Measurements from ENCODE around the gene CDH4. TPM values are rescaled to one million over a fixed set of nuclear protein-coding genes. Genes with fewer than 3 reads are reported as not detected.

The CDH4 gene
- total and polyA plus RNA-seq, 5 donors from 2014 or later = 0.07 to 0.69 (median 0.49) TPM; not detected in 1

DNA sequence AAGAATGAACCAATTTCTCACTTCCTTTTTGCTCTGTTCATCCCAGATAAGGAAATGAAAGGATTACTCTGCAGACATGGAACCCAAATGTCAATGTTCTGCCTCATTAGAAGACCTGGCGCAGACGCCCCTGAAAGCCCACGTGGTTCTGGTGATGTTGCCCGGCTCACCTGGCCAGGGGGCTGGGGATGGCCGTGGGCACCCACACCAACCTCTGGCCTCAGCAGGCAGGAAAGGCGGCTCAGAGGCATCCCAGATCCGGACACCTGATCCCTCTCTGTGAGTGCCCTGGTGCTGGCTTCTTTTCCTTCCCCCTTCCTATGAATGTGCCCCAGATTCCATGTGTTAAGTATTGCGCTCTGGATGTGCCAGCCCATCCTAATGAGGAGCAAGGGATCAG, 33.6 kb downstream of the CDH4 start:
- Histone ChIP-seq H3K27ac (ENCODE audit: insufficient read depth, low read length, poor library complexity, severe bottlenecking) (no peak overlapping the region), H3K9me3 (ENCODE audit: control insufficient read depth in 2 of 2, low read length in 2 of 2) (no peaks in the 10 kb centered on the region), H3K27me3 (ENCODE audit: control insufficient read depth, insufficient read depth, low read length) (no peaks in the 10 kb centered on the region), H3K4me1 (ENCODE audit: control insufficient read depth, insufficient read depth, low read length, poor library complexity, severe bottlenecking) (no peaks in the 10 kb centered on the region), H3K4me3 (ENCODE audit: low read depth, low read length) (no peak overlapping the region), H3K36me3 (ENCODE audit: control insufficient read depth, insufficient read depth, low read length) (no peaks in the 10 kb centered on the region)
- no peak overlapping the region for H3K4me3 Mint-ChIP-seq
- H3K27me3 Mint-ChIP-seq = peaks cover under 1% of the 10 kb centered on the region
- peaks cover 0 to 4% (median 3%) of the 10 kb centered on the region in 7 donors for H3K9me3 Mint-ChIP-seq
- H3K27ac Mint-ChIP-seq = no peak overlapping the region
- DNase-seq (no peak), ATAC-seq (ENCODE audit: low read depth in 2 of 2) (no peak)
- H3K4me1 Mint-ChIP-seq = peaks cover 0 to 3% (median 0%) of the 10 kb centered on the region in 4 donors
- no peaks in the 10 kb centered on the region for H3K36me3 Mint-ChIP-seq

DNA sequence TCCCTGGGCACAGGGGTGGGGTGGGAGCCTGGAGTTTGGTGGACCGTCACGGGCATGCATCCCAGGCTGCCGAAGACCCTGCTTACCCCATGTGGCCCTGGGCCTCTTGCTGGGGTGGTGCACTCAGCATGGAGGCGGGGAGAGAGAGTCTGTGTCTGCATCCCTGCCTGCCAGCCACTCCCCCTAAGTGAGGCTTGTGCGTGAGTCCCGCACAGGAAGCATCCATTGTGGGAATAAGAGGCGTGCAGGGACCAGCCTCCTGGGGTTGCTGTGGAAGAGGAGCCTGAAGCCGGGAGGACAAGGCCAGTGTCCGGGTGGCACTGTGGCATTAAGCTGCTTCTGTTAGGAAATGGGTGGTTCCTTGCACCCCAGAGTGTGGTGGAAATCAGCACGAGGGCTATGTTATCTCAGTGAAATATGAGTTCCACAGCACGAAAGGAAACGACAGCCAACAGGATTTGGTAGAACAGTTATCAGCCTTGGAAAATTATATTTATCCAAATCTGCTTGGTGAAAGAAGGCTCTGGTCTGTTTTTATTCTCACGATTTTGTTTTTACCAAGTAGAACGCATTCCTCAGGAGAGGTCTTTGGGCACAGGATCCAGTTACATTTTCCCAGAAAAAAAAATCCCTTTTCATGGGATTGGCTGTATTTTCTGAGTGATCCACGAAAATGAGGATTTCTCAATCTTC, 35.7 kb downstream of the CDH4 start:
- no peak for ATAC-seq (ENCODE audit: low read depth in 2 of 2)
- H3K27me3 Mint-ChIP-seq = no peaks in the 10 kb centered on the region
- Histone ChIP-seq H3K4me3 (ENCODE audit: low read depth, low read length) (no peak overlapping the region), H3K27me3 (ENCODE audit: control insufficient read depth, insufficient read depth, low read length) (no peaks in the 10 kb centered on the region), H3K9me3 (ENCODE audit: control insufficient read depth in 2 of 2, low read length in 2 of 2) (no peaks in the 10 kb centered on the region), H3K36me3 (ENCODE audit: control insufficient read depth, insufficient read depth, low read length) (no peaks in the 10 kb centered on the region), H3K27ac (ENCODE audit: insufficient read depth, low read length, poor library complexity, severe bottlenecking) (no peak overlapping the region), H3K4me1 (ENCODE audit: control insufficient read depth, insufficient read depth, low read length, poor library complexity, severe bottlenecking) (no peaks in the 10 kb centered on the region)
- no peaks in the 10 kb centered on the region for H3K36me3 Mint-ChIP-seq
- no peaks in the 10 kb centered on the region for H3K4me1 Mint-ChIP-seq
- no peak overlapping the region for H3K4me3 Mint-ChIP-seq
- H3K9me3 Mint-ChIP-seq = peaks cover 0 to 3% (median under 1%) of the 10 kb centered on the region in 7 donors
- H3K27ac Mint-ChIP-seq = peak overlapping the region in 1 of 3 donors; percentile 33
- DNase-seq = no peak

DNA sequence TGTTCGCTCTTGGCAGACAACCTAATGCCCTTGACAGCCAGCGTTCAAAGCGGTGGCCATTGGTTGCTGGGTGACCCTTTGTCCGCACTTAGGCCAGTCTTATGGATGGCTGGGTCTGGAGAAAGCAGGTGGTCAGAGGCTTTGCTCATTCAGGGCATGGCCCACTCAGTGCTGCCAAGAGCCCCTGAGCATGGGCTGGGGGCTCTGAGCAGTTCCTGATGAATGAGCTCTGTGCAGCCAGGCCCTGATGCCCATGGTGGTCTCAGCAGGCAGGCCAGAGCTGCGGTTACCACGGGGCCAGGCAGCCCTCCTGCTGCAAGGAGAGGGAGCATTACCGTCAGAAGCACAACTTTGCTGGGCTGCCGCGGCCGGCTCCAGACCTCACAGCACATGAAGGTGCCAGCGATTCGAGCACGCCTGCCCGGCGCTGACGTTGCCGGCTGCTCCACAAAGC, 36.3 kb downstream of the CDH4 start:
- Histone ChIP-seq H3K27me3 (ENCODE audit: control insufficient read depth, insufficient read depth, low read length) (no peaks in the 10 kb centered on the region), H3K27ac (ENCODE audit: insufficient read depth, low read length, poor library complexity, severe bottlenecking) (no peak overlapping the region), H3K4me1 (ENCODE audit: control insufficient read depth, insufficient read depth, low read length, poor library complexity, severe bottlenecking) (no peaks in the 10 kb centered on the region), H3K4me3 (ENCODE audit: low read depth, low read length) (no peak overlapping the region), H3K9me3 (ENCODE audit: control insufficient read depth in 2 of 2, low read length in 2 of 2) (no peaks in the 10 kb centered on the region), H3K36me3 (ENCODE audit: control insufficient read depth, insufficient read depth, low read length) (no peaks in the 10 kb centered on the region)
- Mint-ChIP-seq H3K27me3 (no peaks in the 10 kb centered on the region), H3K27ac (no peak overlapping the region), H3K36me3 (no peaks in the 10 kb centered on the region), H3K4me3 (no peak overlapping the region), H3K9me3 (peaks cover 0 to 3% (median 0%) of the 10 kb centered on the region in 7 donors), H3K4me1 (no peaks in the 10 kb centered on the region)
- no peak for DNase-seq
- no peak for ATAC-seq (ENCODE audit: low read depth in 2 of 2)

DNA sequence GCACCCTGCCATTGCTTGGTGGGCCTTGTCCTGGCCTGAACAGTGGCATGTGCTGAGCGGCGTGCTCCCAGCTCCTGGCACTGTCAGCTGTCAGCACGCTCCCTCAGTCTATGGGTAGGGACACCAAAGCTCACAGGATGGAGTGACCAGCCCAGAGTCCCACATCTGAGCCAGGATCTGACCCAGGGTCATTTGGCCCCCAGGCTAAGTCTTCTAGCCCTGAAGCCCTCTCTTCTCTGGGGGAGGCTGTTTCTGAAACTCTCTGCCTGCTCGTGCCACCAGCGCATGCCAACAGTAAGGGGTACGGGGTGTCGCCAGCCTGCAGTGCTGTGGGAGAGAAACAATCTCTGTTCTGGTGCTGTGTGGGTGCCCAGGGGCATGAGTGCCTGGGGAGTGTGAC, 37.1 kb downstream of the CDH4 start:
- Histone ChIP-seq H3K27ac (ENCODE audit: insufficient read depth, low read length, poor library complexity, severe bottlenecking) (no peak overlapping the region), H3K36me3 (ENCODE audit: control insufficient read depth, insufficient read depth, low read length) (no peaks in the 10 kb centered on the region), H3K27me3 (ENCODE audit: control insufficient read depth, insufficient read depth, low read length) (no peaks in the 10 kb centered on the region), H3K9me3 (ENCODE audit: control insufficient read depth in 2 of 2, low read length in 2 of 2) (no peaks in the 10 kb centered on the region), H3K4me1 (ENCODE audit: control insufficient read depth, insufficient read depth, low read length, poor library complexity, severe bottlenecking) (no peaks in the 10 kb centered on the region), H3K4me3 (ENCODE audit: low read depth, low read length) (no peak overlapping the region)
- Mint-ChIP-seq H3K4me1 (no peaks in the 10 kb centered on the region), H3K27ac (no peak overlapping the region), H3K27me3 (no peaks in the 10 kb centered on the region), H3K4me3 (no peak overlapping the region), H3K36me3 (no peaks in the 10 kb centered on the region), H3K9me3 (peaks cover 0 to 5% (median 0%) of the 10 kb centered on the region in 7 donors)
- no peak for ATAC-seq (ENCODE audit: low read depth in 2 of 2)
- DNase-seq = no peak

DNA sequence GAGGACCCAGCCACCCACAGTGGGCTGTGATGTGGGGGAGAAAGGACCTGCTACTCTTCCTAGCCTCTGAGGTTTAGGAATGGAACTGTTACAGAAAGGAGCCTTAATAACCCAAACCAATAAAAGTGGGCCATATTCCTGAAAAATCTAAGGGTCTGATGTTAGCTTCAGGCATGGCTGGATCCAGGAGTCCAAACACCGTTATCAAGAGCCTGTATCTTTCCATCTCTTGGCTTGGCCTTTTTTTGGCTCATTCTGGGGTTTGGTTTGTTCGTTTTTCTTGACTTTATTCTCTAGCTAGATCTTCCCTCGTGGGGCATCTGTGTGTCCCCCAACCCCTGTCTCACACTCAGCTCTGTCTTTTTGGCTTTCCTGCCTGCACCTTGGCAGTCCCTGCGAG, 38.7 kb downstream of the CDH4 start:
- Histone ChIP-seq H3K4me3 (ENCODE audit: low read depth, low read length) (no peak overlapping the region), H3K27ac (ENCODE audit: insufficient read depth, low read length, poor library complexity, severe bottlenecking) (no peak overlapping the region), H3K36me3 (ENCODE audit: control insufficient read depth, insufficient read depth, low read length) (no peaks in the 10 kb centered on the region), H3K4me1 (ENCODE audit: control insufficient read depth, insufficient read depth, low read length, poor library complexity, severe bottlenecking) (no peaks in the 10 kb centered on the region), H3K27me3 (ENCODE audit: control insufficient read depth, insufficient read depth, low read length) (no peaks in the 10 kb centered on the region), H3K9me3 (ENCODE audit: control insufficient read depth in 2 of 2, low read length in 2 of 2) (no peaks in the 10 kb centered on the region)
- Mint-ChIP-seq H3K27ac (no peak overlapping the region), H3K9me3 (peaks cover 0 to 6% (median 1%) of the 10 kb centered on the region in 7 donors), H3K4me1 (no peaks in the 10 kb centered on the region), H3K36me3 (no peaks in the 10 kb centered on the region), H3K4me3 (no peak overlapping the region), H3K27me3 (no peaks in the 10 kb centered on the region)
- ATAC-seq (ENCODE audit: low read depth in 2 of 2) (no peak), DNase-seq (no peak)

DNA sequence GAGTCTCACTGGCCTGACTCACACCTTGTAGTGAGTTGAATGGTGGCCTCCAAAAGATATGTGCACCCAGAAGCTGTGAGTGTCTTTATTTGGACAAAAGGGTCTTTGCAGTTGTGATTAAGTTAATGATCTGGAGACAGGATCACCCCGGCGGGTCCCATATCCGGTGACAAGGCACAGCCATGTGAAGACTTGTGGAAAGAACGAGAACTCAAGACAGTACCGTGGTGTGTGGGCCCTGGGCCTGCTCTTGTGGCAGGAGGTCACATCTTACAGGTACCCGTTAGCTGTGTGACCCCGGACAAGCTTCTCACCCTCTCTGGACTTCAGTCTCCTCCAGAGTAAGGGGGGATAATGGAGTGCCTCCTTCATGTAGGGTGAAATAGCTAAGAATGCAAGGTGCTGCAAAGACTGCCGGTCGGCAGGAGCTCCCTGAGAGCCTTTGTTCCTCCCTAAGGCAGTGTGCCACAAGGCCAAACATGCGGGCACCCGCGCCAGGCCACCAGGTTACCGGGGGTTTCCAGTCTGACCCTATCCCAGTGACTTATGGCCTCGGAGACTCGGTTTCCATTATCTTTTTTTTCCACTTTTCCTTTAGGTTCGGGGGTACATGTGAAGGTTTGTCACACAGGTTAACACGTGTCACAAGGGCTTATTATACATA, 39.2 kb downstream of the CDH4 start:
- Histone ChIP-seq H3K36me3 (ENCODE audit: control insufficient read depth, insufficient read depth, low read length) (no peaks in the 10 kb centered on the region), H3K4me3 (ENCODE audit: low read depth, low read length) (no peak overlapping the region), H3K27ac (ENCODE audit: insufficient read depth, low read length, poor library complexity, severe bottlenecking) (no peak overlapping the region), H3K9me3 (ENCODE audit: control insufficient read depth in 2 of 2, low read length in 2 of 2) (no peaks in the 10 kb centered on the region), H3K4me1 (ENCODE audit: control insufficient read depth, insufficient read depth, low read length, poor library complexity, severe bottlenecking) (no peaks in the 10 kb centered on the region), H3K27me3 (ENCODE audit: control insufficient read depth, insufficient read depth, low read length) (no peaks in the 10 kb centered on the region)
- DNase-seq (no peak), ATAC-seq (ENCODE audit: low read depth in 2 of 2) (no peak)
- Mint-ChIP-seq H3K4me1 (no peaks in the 10 kb centered on the region), H3K27me3 (no peaks in the 10 kb centered on the region), H3K27ac (no peak overlapping the region), H3K36me3 (no peaks in the 10 kb centered on the region), H3K4me3 (no peak overlapping the region), H3K9me3 (peaks cover 0 to 5% (median 1%) of the 10 kb centered on the region in 7 donors)

DNA sequence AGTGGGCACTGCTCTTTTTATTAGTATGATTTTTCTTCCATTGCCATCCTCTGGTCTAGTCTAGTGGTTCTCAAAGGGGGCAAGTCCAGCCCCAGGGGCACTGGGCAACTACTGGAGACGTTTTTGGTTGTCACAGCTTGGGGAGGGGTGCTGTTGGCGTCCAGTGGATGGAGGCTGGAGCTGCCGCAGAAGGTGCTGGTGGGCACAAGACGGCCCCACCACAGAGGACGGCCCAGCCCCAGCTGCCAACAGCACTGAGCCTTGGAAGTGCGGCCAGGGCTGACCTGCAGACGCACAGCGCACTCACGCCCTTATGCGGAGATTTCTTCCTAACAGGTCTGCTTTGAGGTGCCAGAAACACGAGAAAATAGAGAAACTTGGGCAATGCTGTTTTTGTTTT, 40.3 kb downstream of the CDH4 start:
- Histone ChIP-seq H3K4me1 (ENCODE audit: control insufficient read depth, insufficient read depth, low read length, poor library complexity, severe bottlenecking) (no peaks in the 10 kb centered on the region), H3K4me3 (ENCODE audit: low read depth, low read length) (no peak overlapping the region), H3K36me3 (ENCODE audit: control insufficient read depth, insufficient read depth, low read length) (no peaks in the 10 kb centered on the region), H3K9me3 (ENCODE audit: control insufficient read depth in 2 of 2, low read length in 2 of 2) (no peaks in the 10 kb centered on the region), H3K27me3 (ENCODE audit: control insufficient read depth, insufficient read depth, low read length) (no peaks in the 10 kb centered on the region), H3K27ac (ENCODE audit: insufficient read depth, low read length, poor library complexity, severe bottlenecking) (no peak overlapping the region)
- Mint-ChIP-seq H3K27me3 (no peaks in the 10 kb centered on the region), H3K36me3 (no peaks in the 10 kb centered on the region), H3K27ac (peak overlapping the region in 1 of 3 donors; percentile 45), H3K9me3 (peaks cover 0 to 5% (median 1%) of the 10 kb centered on the region in 7 donors), H3K4me1 (no peaks in the 10 kb centered on the region), H3K4me3 (no peak overlapping the region)
- no peak for ATAC-seq (ENCODE audit: low read depth in 2 of 2)
- DNase-seq = no peak

All from CD4-positive, CD25-positive, alpha-beta regulatory T cell (primary cell).